Thyroid gland (tissue), 4 donors: ENCODE measurements around the gene ZSWIM6. TPM values are rescaled to one million over a fixed set of nuclear protein-coding genes. Genes with fewer than 3 reads are reported as not detected.
"Not testable (repeated sequence)": the region's sequence is repeated elsewhere in the genome, so short reads cannot be mapped to it uniquely, and the experiment has no call there.

Source experiments
- DNase-seq, 2 donors: peaks; one replicate each; pipeline ENCODE4 v3.0.0-alpha.2; 2019
- H3K27ac ChIP-seq, 3 donors: fragments of 200-600 bp; sonication (generic); 1 replicate in 2 of 3; 2 replicates in 1 of 3; pipeline ENCODE4 v1.5.1; 2016 to 2019; ENCODE audit warnings: mild to moderate bottlenecking in 1 of 3, moderate library complexity in 1 of 3
- H3K27me3 ChIP-seq: fragments of 200-600 bp; sonication (generic); one replicate; pipeline ENCODE4 v1.5.1; 2019
- H3K36me3 ChIP-seq, 2 donors: fragments of 200-600 bp; sonication (generic); one replicate each; pipeline ENCODE4 v1.5.1; 2016 to 2019
- H3K4me1 ChIP-seq, 2 donors: fragments of 200-600 bp; sonication (generic); one replicate each; pipeline ENCODE4 v1.5.1; 2017 to 2019
- H3K4me3 ChIP-seq, 3 donors: fragments of 200-600 bp; sonication (generic); replicated peaks in 1 of 3; 1 replicate in 2 of 3; 2 replicates in 1 of 3; pipeline ENCODE4 v1.5.1; 2016; ENCODE audit warnings: mild to moderate bottlenecking in 1 of 3
- H3K9me3 ChIP-seq: fragments of 200-600 bp; sonication (generic); one replicate; pipeline ENCODE4 v1.5.1; 2017
- CTCF ChIP-seq, 6 experiments: fragments of 200-600 bp in 3 of 6; fragments of 450-650 bp in 3 of 6; sonication (generic) in 3 of 6; IDR thresholded peaks; one replicate each; pipeline ENCODE4 v1.5.1; 2016 to 2019; ENCODE audit warnings: antibody characterized with exemption in 6 of 6, mild to moderate bottlenecking in 2 of 6, inconsistent platforms in 1 of 6, moderate library complexity in 1 of 6
- POLR2A ChIP-seq, 2 donors: fragments of 450-650 bp; IDR thresholded peaks; one replicate each; pipeline ENCODE4 v1.6.1; 2017; ENCODE audit warnings: antibody characterized with exemption in 2 of 2, mild to moderate bottlenecking in 2 of 2, moderate library complexity in 1 of 2
- WGBS, 2 donors: methylation state at CpG; one replicate each; pipeline ENCODE4 v1.1.5; 2017; 5-methylcytosine and 5-hydroxymethylcytosine counted together
- intact Hi-C: fragments of 100-400 bp; cut with DNase I; formaldehyde crosslinking; loops from one replicate; pipeline ENCODE4 v1.15.1; 2023
- total RNA-seq, 4 donors: library from RNA; depleted of rRNA; stranded (reverse); fragments of >200 nt; gene quantifications; one replicate each; pipeline ENCODE4 v1.2.3, GENCODE V29; 2016

Gene ZSWIM6
- total RNA-seq, 4 donors from 2014 or later, result 11.8 to 20.1 (median 14.5) TPM

- peaks cover 28 to 29% of the 10 kb centered on the region in 2 donors for H3K4me1 ChIP-seq
- H3K27ac ChIP-seq, result peak overlapping the region in 1 of 3 donors; percentile 7
Observed at GRCh38 chr5:61402244-61402823, 70.3 kb downstream of the ZSWIM6 start.

GRCh38 chr5:61402970-61403900, 71.2 kb downstream of the ZSWIM6 start:
- 82 to 89% methylated on average over 4 of the region's 4 CpGs for WGBS, 2 donors
- intact Hi-C loops, result no loop called here
- peak overlapping the region in 1 of 3 donors; percentile 7 for H3K27ac ChIP-seq
- H3K4me3 ChIP-seq, result no peak overlapping the region
- H3K4me1 ChIP-seq, result peaks cover 27 to 32% of the 10 kb centered on the region in 2 donors
- DNase-seq, result no peak
- H3K36me3 ChIP-seq, result no peaks in the 10 kb centered on the region
- H3K9me3 ChIP-seq, result no peaks in the 10 kb centered on the region
- H3K27me3 ChIP-seq, result no peaks in the 10 kb centered on the region
- TF ChIP-seq CTCF (IDR thresholded peaks at IDR 0.05) (no peak), POLR2A (IDR thresholded peaks at IDR 0.05) (no peak)

More at GRCh38 chr5:61402244-61402823, 70.3 kb downstream of the ZSWIM6 start:
- TF ChIP-seq POLR2A (IDR thresholded peaks at IDR 0.05) (no peak), CTCF (IDR thresholded peaks at IDR 0.05) (no peak)
- Histone ChIP-seq H3K36me3 (no peaks in the 10 kb centered on the region), H3K4me3 (no peak overlapping the region), H3K27me3 (no peaks in the 10 kb centered on the region), H3K9me3 (no peaks in the 10 kb centered on the region)
- intact Hi-C loops, result no loop called here
- DNase-seq, result no peak

- TF ChIP-seq CTCF (IDR thresholded peaks at IDR 0.05), result no peak
- TF ChIP-seq POLR2A (IDR thresholded peaks at IDR 0.05), result no peak
- Histone ChIP-seq H3K9me3 (no peaks in the 10 kb centered on the region), H3K27me3 (no peaks in the 10 kb centered on the region), H3K27ac (no peak overlapping the region), H3K36me3 (no peaks in the 10 kb centered on the region), H3K4me1 (peaks cover 38 to 49% of the 10 kb centered on the region in 2 donors), H3K4me3 (no peak overlapping the region)
- DNase-seq, result no peak
- intact Hi-C loops, result loop anchor here (5.0 kb wide), 1 partner anchor 73 kb away; the partner anchor contains the start of gene ZSWIM6
Observed at GRCh38 chr5:61405511-61406295, 73.6 kb downstream of the ZSWIM6 start.

- WGBS, 2 donors, result 96 to 97% methylated on average over 4 of the region's 4 CpGs
- H3K9me3 ChIP-seq, DNase-seq, H3K4me3 ChIP-seq, H3K27me3 ChIP-seq, H3K36me3 ChIP-seq, H3K27ac ChIP-seq: not testable (repeated sequence)
- intact Hi-C loops, result loop anchor here (5.0 kb wide), 1 partner anchor 74 kb away; the partner anchor contains the start of gene ZSWIM6
- peaks cover 33 to 49% of the 10 kb centered on the region in 2 donors for H3K4me1 ChIP-seq
Observed at GRCh38 chr5:61406497-61406896, 74.4 kb downstream of the ZSWIM6 start.

DNA sequence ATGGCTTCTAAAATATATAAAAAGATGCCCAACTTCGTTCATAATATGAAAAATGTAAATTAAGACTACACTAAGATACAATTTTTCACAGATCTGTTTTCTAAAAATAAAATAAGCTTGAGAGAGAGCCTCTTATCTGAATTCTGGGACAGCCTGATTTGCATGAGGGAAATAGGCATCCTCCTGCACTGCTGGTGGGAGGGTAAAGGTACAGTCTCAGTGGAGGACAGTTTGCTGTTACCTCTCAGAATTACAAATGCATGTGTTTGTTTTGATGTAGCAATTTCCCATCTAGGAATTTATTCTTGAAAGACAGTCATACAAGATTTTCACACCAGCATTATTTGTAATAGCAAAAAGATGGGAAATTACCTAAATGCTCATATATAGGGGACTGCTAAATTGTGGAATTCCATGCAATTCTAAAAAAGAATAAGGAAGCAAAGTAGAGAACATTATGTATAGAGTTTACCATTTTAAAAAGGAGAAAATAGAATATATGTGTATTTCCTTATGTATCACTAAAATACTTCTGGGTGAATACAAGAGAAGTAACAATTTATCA, 75.7 kb downstream of the ZSWIM6 start:
- peaks cover 26 to 38% of the 10 kb centered on the region in 2 donors for H3K4me1 ChIP-seq
- H3K9me3 ChIP-seq, result no peaks in the 10 kb centered on the region
- H3K36me3 ChIP-seq, result no peaks in the 10 kb centered on the region
- intact Hi-C loops, result loop anchor here (5.0 kb wide), 1 partner anchor 75 kb away; the partner anchor contains the start of gene ZSWIM6
- H3K27me3 ChIP-seq, result no peaks in the 10 kb centered on the region
- no peak overlapping the region for H3K4me3 ChIP-seq
- WGBS, 2 donors, result 70% methylated on average over 1 of the region's 1 CpG
- DNase-seq, result no peak
- TF ChIP-seq CTCF (IDR thresholded peaks at IDR 0.05) (no peak), POLR2A (IDR thresholded peaks at IDR 0.05) (no peak)
- peak overlapping the region in 2 of 3 donors; percentile 62 to 75 for H3K27ac ChIP-seq
